ENCODE data around the gene DCK.
"Not testable (repeated sequence)": the region's sequence is repeated elsewhere in the genome, so short reads cannot be mapped to it uniquely, and the experiment has no call there.

DNA sequence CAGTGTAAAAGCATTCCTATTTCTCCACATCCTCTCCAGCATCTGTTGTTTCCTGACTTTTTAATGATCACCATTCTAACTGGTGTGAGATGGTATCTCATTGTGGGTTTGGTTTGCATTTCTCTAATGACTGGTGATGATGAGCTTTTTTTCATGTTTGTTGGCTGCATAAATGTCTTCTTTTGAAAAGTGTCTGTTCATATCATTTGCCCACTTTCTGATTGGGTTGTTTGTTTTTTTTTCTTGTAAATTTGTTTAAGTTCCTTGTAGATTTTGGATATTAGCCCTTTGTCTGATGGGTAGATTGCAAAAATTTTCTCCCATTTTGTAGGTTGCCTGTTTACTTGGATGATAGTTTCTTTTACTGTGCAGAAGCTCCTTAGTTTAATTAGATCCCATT is 6.2 kb downstream of the DCK start:
- TF ChIP-seq, protein P1, sequence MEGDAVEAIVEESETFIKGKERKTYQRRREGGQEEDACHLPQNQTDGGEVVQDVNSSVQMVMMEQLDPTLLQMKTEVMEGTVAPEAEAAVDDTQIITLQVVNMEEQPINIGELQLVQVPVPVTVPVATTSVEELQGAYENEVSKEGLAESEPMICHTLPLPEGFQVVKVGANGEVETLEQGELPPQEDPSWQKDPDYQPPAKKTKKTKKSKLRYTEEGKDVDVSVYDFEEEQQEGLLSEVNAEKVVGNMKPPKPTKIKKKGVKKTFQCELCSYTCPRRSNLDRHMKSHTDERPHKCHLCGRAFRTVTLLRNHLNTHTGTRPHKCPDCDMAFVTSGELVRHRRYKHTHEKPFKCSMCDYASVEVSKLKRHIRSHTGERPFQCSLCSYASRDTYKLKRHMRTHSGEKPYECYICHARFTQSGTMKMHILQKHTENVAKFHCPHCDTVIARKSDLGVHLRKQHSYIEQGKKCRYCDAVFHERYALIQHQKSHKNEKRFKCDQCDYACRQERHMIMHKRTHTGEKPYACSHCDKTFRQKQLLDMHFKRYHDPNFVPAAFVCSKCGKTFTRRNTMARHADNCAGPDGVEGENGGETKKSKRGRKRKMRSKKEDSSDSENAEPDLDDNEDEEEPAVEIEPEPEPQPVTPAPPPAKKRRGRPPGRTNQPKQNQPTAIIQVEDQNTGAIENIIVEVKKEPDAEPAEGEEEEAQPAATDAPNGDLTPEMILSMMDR (IDR thresholded peaks at IDR 0.05) = not testable (repeated sequence)
- not testable (repeated sequence) for TF ChIP-seq EP300 (IDR thresholded peaks at IDR 0.05)
